Caco-2 (cell line): ENCODE measurements around the gene RBM27. TPM values are rescaled to one million over a fixed set of nuclear protein-coding genes. Genes with fewer than 3 reads are reported as not detected.

Experiments
- BruUV-seq: library from RNA; stranded (reverse); fragments of 400-500 nt; replicated peaks from 2 replicates; lab custom pipeline; 2021; lab: Mats Ljungman, UMichigan
- CTCF ChIA-PET: fragments of 300-600 bp; sonication (Branson Sonifier 250); formaldehyde crosslinking; loops from one replicate; lab custom pipeline; 2022; ENCODE audit warnings: antibody characterized with exemption; lab: Charles Lee
- POLR2A ChIA-PET: fragments of 300-600 bp; sonication (Branson Sonifier 250); formaldehyde crosslinking; loops from one replicate; lab custom pipeline; 2022; ENCODE audit warnings: antibody characterized with exemption; lab: Charles Lee
- DNase-seq, 2 experiments: peaks; one replicate each; pipeline versions ENCODE4 v3.0.0 to v3.0.0-alpha.2; 2020 to 2022
- H3K27me3 ChIP-seq: replicated peaks from 2 replicates; pipeline ENCODE4 v1.6.0; 2011; ENCODE audit warnings: low read length; ENCODE audit not compliant: control insufficient read depth, insufficient read depth
- H3K36me3 ChIP-seq: 2 replicates; pipeline ENCODE4 v1.5.1; 2011; ENCODE audit warnings: low read length; ENCODE audit not compliant: control insufficient read depth, insufficient read depth
- H3K4me1 ChIP-seq: fragments of 250-450 bp; sonication (Bioruptor Pico); 2 replicates; pipeline ENCODE4 v1.5.1; 2020; ENCODE audit warnings: mild to moderate bottlenecking
- H3K4me3 ChIP-seq: 2 replicates; pipeline ENCODE4 v1.5.1; 2011; ENCODE audit warnings: low read depth, mild to moderate bottlenecking, control low read depth, low read length
- H3K9me3 ChIP-seq: fragments of 250-450 bp; sonication (Bioruptor Pico); 2 replicates; pipeline ENCODE4 v1.5.1; 2020; ENCODE audit warnings: mild to moderate bottlenecking, moderate library complexity
- H3K27ac Mint-ChIP-seq: one replicate; pipeline ENCODE4 v1.8.0; 2022; ENCODE audit warnings: mixed read lengths; ENCODE audit not compliant: unreplicated experiment
- H3K27me3 Mint-ChIP-seq: one replicate; pipeline ENCODE4 v1.8.0; 2022; ENCODE audit warnings: mixed read lengths; ENCODE audit not compliant: insufficient read depth, unreplicated experiment
- H3K36me3 Mint-ChIP-seq: one replicate; pipeline ENCODE4 v1.8.0; 2022; ENCODE audit warnings: mild to moderate bottlenecking, mixed read lengths; ENCODE audit not compliant: insufficient read depth, unreplicated experiment
- H3K4me1 Mint-ChIP-seq: one replicate; pipeline ENCODE4 v1.8.0; 2022; ENCODE audit warnings: low read depth, mixed read lengths; ENCODE audit not compliant: unreplicated experiment
- H3K4me3 Mint-ChIP-seq: one replicate; pipeline ENCODE4 v1.8.0; 2022; ENCODE audit warnings: mild to moderate bottlenecking, moderate library complexity, mixed read lengths; ENCODE audit not compliant: unreplicated experiment
- H3K9me3 Mint-ChIP-seq: one replicate; pipeline ENCODE4 v1.8.0; 2022; ENCODE audit warnings: mixed read lengths; ENCODE audit not compliant: unreplicated experiment
- intact Hi-C: fragments of 100-400 bp; cut with micrococcal nuclease; formaldehyde crosslinking; loops from one replicate; pipeline ENCODE4 v1.10.0; 2022; ENCODE audit not compliant: unreplicated experiment
- total RNA-seq: library from RNA; stranded (reverse); gene quantifications from 2 replicates; pipeline ENCODE4 v1.2.3, GENCODE V29; 2022
- TF ChIP-seq, protein P1 (sequence below), 2 experiments: fragments of 200-600 bp in 1 of 2; IDR thresholded peaks; 1 replicate in 1 of 2; 2 replicates in 1 of 2; pipeline versions ENCODE4 v1.5.1 to v1.8.0; 2011 to 2022; ENCODE audit warnings: antibody characterized with exemption in 1 of 2, control low read depth in 1 of 2, inconsistent platforms in 1 of 2, low read depth in 1 of 2, low read length in 1 of 2, mild to moderate bottlenecking in 1 of 2, moderate library complexity in 1 of 2; ENCODE audit not compliant: insufficient read depth in 1 of 2, severe bottlenecking in 1 of 2, unreplicated experiment in 1 of 2

The RBM27 gene
- total RNA-seq, 1 experiment from 2014 or later: 24.3 TPM

- H3K36me3 Mint-ChIP-seq: peaks cover 64% of the 10 kb centered on the region
These were observed 30.0 kb downstream of the RBM27 start for GRCh38 chr5:146233441-146233840.

GRCh38 chr5:146238973-146239372, 35.6 kb downstream of the RBM27 start:
- H3K4me1 Mint-ChIP-seq: no peaks in the 10 kb centered on the region
- intact Hi-C loops: no loop called here
- BruUV-seq: no TSS peak
- Histone ChIP-seq H3K36me3 (no peaks in the 10 kb centered on the region), H3K4me3 (no peak overlapping the region), H3K4me1 (no peaks in the 10 kb centered on the region), H3K9me3 (no peaks in the 10 kb centered on the region), H3K27me3 (no peaks in the 10 kb centered on the region)
- H3K36me3 Mint-ChIP-seq: peaks cover 43% of the 10 kb centered on the region
- CTCF ChIA-PET: no interaction called here
- POLR2A ChIA-PET: no interaction called here
- DNase-seq: no peak
- H3K9me3 Mint-ChIP-seq: no peaks in the 10 kb centered on the region
- H3K27me3 Mint-ChIP-seq: no peaks in the 10 kb centered on the region
- no peak overlapping the region for H3K4me3 Mint-ChIP-seq
- TF ChIP-seq, protein P1, sequence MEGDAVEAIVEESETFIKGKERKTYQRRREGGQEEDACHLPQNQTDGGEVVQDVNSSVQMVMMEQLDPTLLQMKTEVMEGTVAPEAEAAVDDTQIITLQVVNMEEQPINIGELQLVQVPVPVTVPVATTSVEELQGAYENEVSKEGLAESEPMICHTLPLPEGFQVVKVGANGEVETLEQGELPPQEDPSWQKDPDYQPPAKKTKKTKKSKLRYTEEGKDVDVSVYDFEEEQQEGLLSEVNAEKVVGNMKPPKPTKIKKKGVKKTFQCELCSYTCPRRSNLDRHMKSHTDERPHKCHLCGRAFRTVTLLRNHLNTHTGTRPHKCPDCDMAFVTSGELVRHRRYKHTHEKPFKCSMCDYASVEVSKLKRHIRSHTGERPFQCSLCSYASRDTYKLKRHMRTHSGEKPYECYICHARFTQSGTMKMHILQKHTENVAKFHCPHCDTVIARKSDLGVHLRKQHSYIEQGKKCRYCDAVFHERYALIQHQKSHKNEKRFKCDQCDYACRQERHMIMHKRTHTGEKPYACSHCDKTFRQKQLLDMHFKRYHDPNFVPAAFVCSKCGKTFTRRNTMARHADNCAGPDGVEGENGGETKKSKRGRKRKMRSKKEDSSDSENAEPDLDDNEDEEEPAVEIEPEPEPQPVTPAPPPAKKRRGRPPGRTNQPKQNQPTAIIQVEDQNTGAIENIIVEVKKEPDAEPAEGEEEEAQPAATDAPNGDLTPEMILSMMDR (IDR thresholded peaks at IDR 0.05; ENCODE audit: insufficient read depth in 1 of 2, low read depth in 1 of 2, low read length in 1 of 2, severe bottlenecking in 1 of 2, unreplicated experiment in 1 of 2): no peak
- no peak overlapping the region for H3K27ac Mint-ChIP-seq

More at GRCh38 chr5:146233441-146233840, 30.0 kb downstream of the RBM27 start:
- CTCF ChIA-PET: no interaction called here
- POLR2A ChIA-PET: no interaction called here
- TF ChIP-seq, protein P1 (IDR thresholded peaks at IDR 0.05; ENCODE audit: insufficient read depth in 1 of 2, low read depth in 1 of 2, low read length in 1 of 2, severe bottlenecking in 1 of 2, unreplicated experiment in 1 of 2): no peak
- Mint-ChIP-seq H3K4me3 (no peak overlapping the region), H3K9me3 (no peaks in the 10 kb centered on the region), H3K27ac (no peak overlapping the region), H3K27me3 (no peaks in the 10 kb centered on the region), H3K4me1 (no peaks in the 10 kb centered on the region)
- H3K27me3 ChIP-seq: no peaks in the 10 kb centered on the region
- no peak for DNase-seq
- no peaks in the 10 kb centered on the region for H3K9me3 ChIP-seq
- peaks cover 1% of the 10 kb centered on the region; the same call in 1 of the 2 replicates for H3K36me3 ChIP-seq
- intact Hi-C loops: no loop called here
- H3K4me1 ChIP-seq: no peaks in the 10 kb centered on the region
- no TSS peak for BruUV-seq
- no peak overlapping the region for H3K4me3 ChIP-seq

- H3K4me1 ChIP-seq: no peaks in the 10 kb centered on the region
- Mint-ChIP-seq H3K27ac (no peak overlapping the region), H3K4me1 (no peaks in the 10 kb centered on the region), H3K36me3 (peaks cover 42% of the 10 kb centered on the region), H3K27me3 (no peaks in the 10 kb centered on the region), H3K9me3 (no peaks in the 10 kb centered on the region), H3K4me3 (no peak overlapping the region)
- H3K9me3 ChIP-seq: no peaks in the 10 kb centered on the region
- DNase-seq: no peak
- TF ChIP-seq, protein P1 (IDR thresholded peaks at IDR 0.05; ENCODE audit: insufficient read depth in 1 of 2, low read depth in 1 of 2, low read length in 1 of 2, severe bottlenecking in 1 of 2, unreplicated experiment in 1 of 2): no peak
- no peak overlapping the region for H3K4me3 ChIP-seq
- ChIA-PET CTCF (no interaction called here), POLR2A (no interaction called here)
- BruUV-seq: no TSS peak
- intact Hi-C loops: no loop called here
- no peaks in the 10 kb centered on the region for H3K36me3 ChIP-seq
- H3K27me3 ChIP-seq: no peaks in the 10 kb centered on the region
These were observed 37.5 kb downstream of the RBM27 start for GRCh38 chr5:146240951-146241350.
